SK-N-SH treated with all-trans-retinoic acid at 6 μM for 48 hours (cell line): ENCODE measurements around the gene AKAP6.

Experiments used
- ATAC-seq: fragments of 200-7000 bp; cut with Tn5 transposase; 3 replicates; pipeline ENCODE4 v1.9.1; 2020; ENCODE audit warnings: mild to moderate bottlenecking, moderate library complexity
- ARNTL ChIP-seq: fragments of 450-650 bp; formaldehyde crosslinking; IDR thresholded peaks from 2 replicates; pipeline ENCODE4 v1.5.0; 2020; ENCODE audit warnings: low read depth, mild to moderate bottlenecking, moderate library complexity, borderline replicate concordance
- BACH2 ChIP-seq: fragments of 250-450 bp; sonication (Bioruptor Pico); IDR thresholded peaks from 2 replicates; pipeline ENCODE4 v1.9.0; 2021; ENCODE audit warnings: mild to moderate bottlenecking, borderline replicate concordance
- CREB5 ChIP-seq: fragments of 250-450 bp; sonication (Bioruptor Pico); IDR thresholded peaks from 2 replicates; pipeline ENCODE4 v1.5.1; 2020; ENCODE audit warnings: low read depth, mild to moderate bottlenecking, moderate library complexity
- CSDC2 ChIP-seq: fragments of 250-450 bp; sonication (Bioruptor Pico); IDR thresholded peaks from 2 replicates; pipeline ENCODE4 v1.5.0; 2020; ENCODE audit warnings: mild to moderate bottlenecking, moderate library complexity
- CSRNP3 ChIP-seq: fragments of 250-450 bp; sonication (Bioruptor Pico); IDR thresholded peaks from 2 replicates; pipeline ENCODE4 v1.5.1; 2021; ENCODE audit warnings: mild to moderate bottlenecking, moderate library complexity
- ESRRG ChIP-seq: fragments of 250-450 bp; sonication (Bioruptor Pico); IDR thresholded peaks from 2 replicates; pipeline ENCODE4 v1.6.1; 2021; ENCODE audit warnings: mild to moderate bottlenecking
- GLIS3 ChIP-seq: fragments of 250-450 bp; sonication (Bioruptor Pico); IDR thresholded peaks from 2 replicates; pipeline ENCODE4 v1.5.0; 2020; ENCODE audit warnings: mild to moderate bottlenecking, moderate library complexity
- ISL1 ChIP-seq: fragments of 250-450 bp; sonication (Bioruptor Pico); IDR thresholded peaks from 2 replicates; pipeline ENCODE4 v2.1.2; 2022; ENCODE audit warnings: mild to moderate bottlenecking, moderate library complexity
- OSR1 ChIP-seq: fragments of 250-450 bp; sonication (Bioruptor Pico); IDR thresholded peaks from 2 replicates; pipeline ENCODE4 v1.8.0; 2022; ENCODE audit warnings: moderate library complexity, mild to moderate bottlenecking, inconsistent platforms
- PPARA ChIP-seq: fragments of 250-450 bp; sonication (Bioruptor Pico); IDR thresholded peaks from 2 replicates; pipeline ENCODE4 v1.5.0; 2020; ENCODE audit warnings: mild to moderate bottlenecking, borderline replicate concordance
- RARB ChIP-seq: fragments of 250-450 bp; sonication (Bioruptor Pico); IDR thresholded peaks from 2 replicates; pipeline ENCODE4 v1.8.0; 2021; ENCODE audit warnings: mild to moderate bottlenecking, moderate library complexity
- SNAI2 ChIP-seq: fragments of 250-450 bp; sonication (Bioruptor Pico); IDR thresholded peaks from 2 replicates; pipeline ENCODE4 v1.5.0; 2020; ENCODE audit warnings: mild to moderate bottlenecking, moderate library complexity
- TCF4 ChIP-seq: fragments of 250-450 bp; sonication (Bioruptor Pico); IDR thresholded peaks from 2 replicates; pipeline ENCODE4 v1.8.0; 2021; ENCODE audit warnings: mild to moderate bottlenecking, moderate library complexity, borderline replicate concordance
- TOX ChIP-seq: fragments of 250-450 bp; sonication (Bioruptor Pico); IDR thresholded peaks from 2 replicates; pipeline ENCODE4 v1.8.0; 2021; ENCODE audit warnings: mild to moderate bottlenecking, moderate library complexity, borderline replicate concordance
- ZC3H10 ChIP-seq: fragments of 250-450 bp; sonication (Bioruptor Pico); IDR thresholded peaks from 2 replicates; pipeline ENCODE4 v1.5.1; 2021; ENCODE audit warnings: mild to moderate bottlenecking, moderate library complexity
- ZFP30 ChIP-seq: fragments of 450-650 bp; formaldehyde crosslinking; IDR thresholded peaks from 2 replicates; pipeline ENCODE4 v1.5.0; 2022; ENCODE audit warnings: mild to moderate bottlenecking, moderate library complexity
- ZNF8 ChIP-seq: fragments of 450-650 bp; formaldehyde crosslinking; IDR thresholded peaks from 2 replicates; pipeline ENCODE4 v1.5.0; 2020; ENCODE audit warnings: mild to moderate bottlenecking, moderate library complexity
- TF ChIP-seq, protein P1 (sequence below): fragments of 250-450 bp; sonication (Bioruptor Pico); IDR thresholded peaks from 2 replicates; pipeline ENCODE4 v1.5.0; 2020; ENCODE audit warnings: mild to moderate bottlenecking, moderate library complexity
- TF ChIP-seq, protein P2 (sequence below): fragments of 250-450 bp; sonication (Bioruptor Pico); IDR thresholded peaks from 2 replicates; pipeline ENCODE4 v1.8.0; 2020; ENCODE audit warnings: mild to moderate bottlenecking, moderate library complexity, borderline replicate concordance
- TF ChIP-seq, protein P3 (sequence below): fragments of 250-450 bp; sonication (Bioruptor Pico); IDR thresholded peaks from 2 replicates; pipeline ENCODE4 v1.8.0; 2021; ENCODE audit warnings: low read depth, mild to moderate bottlenecking, moderate library complexity, borderline replicate concordance

The AKAP6 gene

DNA sequence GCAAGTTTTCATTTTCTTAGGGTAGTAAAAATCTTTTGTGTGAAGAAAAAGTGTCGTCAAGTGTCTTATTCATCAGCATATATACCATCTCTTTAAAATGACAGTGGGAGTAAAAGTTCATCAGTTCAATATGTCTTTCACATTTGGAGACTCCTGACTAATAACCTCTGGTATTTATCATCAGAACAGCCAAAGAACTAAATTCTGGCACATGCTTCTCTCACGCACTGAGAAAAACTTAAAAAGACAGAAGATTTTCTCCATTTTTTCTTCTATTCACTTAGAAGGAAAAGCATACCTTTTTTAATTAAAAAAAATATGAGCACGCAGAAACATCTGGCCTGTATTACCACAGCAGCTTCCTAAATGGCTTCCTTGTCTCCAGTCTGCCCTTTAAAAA, 265.7 kb downstream of the AKAP6 start:
- TF ChIP-seq ZC3H10 (CRISPR knock-in tag): peak; percentile 56; the same call in 1 of the 2 replicates
- TF ChIP-seq, protein P1, sequence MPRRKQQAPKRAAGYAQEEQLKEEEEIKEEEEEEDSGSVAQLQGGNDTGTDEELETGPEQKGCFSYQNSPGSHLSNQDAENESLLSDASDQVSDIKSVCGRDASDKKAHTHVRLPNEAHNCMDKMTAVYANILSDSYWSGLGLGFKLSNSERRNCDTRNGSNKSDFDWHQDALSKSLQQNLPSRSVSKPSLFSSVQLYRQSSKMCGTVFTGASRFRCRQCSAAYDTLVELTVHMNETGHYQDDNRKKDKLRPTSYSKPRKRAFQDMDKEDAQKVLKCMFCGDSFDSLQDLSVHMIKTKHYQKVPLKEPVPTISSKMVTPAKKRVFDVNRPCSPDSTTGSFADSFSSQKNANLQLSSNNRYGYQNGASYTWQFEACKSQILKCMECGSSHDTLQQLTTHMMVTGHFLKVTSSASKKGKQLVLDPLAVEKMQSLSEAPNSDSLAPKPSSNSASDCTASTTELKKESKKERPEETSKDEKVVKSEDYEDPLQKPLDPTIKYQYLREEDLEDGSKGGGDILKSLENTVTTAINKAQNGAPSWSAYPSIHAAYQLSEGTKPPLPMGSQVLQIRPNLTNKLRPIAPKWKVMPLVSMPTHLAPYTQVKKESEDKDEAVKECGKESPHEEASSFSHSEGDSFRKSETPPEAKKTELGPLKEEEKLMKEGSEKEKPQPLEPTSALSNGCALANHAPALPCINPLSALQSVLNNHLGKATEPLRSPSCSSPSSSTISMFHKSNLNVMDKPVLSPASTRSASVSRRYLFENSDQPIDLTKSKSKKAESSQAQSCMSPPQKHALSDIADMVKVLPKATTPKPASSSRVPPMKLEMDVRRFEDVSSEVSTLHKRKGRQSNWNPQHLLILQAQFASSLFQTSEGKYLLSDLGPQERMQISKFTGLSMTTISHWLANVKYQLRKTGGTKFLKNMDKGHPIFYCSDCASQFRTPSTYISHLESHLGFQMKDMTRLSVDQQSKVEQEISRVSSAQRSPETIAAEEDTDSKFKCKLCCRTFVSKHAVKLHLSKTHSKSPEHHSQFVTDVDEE (CRISPR knock-in tag): no peak
- TF ChIP-seq, all 23 proteins: peak for 1
- peak; percentile 55 for ATAC-seq

DNA sequence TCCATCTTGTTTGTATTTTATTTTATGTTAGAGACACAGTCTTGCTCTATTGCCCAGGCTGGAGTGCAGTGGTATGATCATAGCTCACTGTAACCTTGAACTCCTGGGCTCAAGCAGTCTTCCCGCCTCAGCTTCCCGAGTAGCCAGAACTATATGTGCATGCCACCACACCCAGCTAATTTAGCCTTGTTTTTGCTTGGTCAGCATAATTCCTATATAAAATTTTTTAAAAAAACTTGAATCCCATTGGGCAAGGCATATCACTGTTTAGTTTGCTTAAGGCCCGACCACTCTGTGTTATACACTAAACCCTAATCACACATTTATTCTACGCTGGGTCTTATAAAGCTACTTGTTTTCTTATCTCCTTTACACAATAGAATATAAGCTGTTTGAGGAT, 266.4 kb downstream of the AKAP6 start:
- no peak for TF ChIP-seq ISL1 (CRISPR knock-in tag)
- no peak for TF ChIP-seq ZFP30 (CRISPR knock-in tag)
- TF ChIP-seq, protein P2, sequence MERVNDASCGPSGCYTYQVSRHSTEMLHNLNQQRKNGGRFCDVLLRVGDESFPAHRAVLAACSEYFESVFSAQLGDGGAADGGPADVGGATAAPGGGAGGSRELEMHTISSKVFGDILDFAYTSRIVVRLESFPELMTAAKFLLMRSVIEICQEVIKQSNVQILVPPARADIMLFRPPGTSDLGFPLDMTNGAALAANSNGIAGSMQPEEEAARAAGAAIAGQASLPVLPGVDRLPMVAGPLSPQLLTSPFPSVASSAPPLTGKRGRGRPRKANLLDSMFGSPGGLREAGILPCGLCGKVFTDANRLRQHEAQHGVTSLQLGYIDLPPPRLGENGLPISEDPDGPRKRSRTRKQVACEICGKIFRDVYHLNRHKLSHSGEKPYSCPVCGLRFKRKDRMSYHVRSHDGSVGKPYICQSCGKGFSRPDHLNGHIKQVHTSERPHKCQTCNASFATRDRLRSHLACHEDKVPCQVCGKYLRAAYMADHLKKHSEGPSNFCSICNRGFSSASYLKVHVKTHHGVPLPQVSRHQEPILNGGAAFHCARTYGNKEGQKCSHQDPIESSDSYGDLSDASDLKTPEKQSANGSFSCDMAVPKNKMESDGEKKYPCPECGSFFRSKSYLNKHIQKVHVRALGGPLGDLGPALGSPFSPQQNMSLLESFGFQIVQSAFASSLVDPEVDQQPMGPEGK (CRISPR knock-in tag): no peak
- no peak for TF ChIP-seq CSRNP3 (CRISPR knock-in tag)
- ATAC-seq: no peak

GRCh38 chr14:32596390-32596789, 267.3 kb downstream of the AKAP6 start:
- ATAC-seq: no peak
- TF ChIP-seq, protein P2 (CRISPR knock-in tag): no peak
- TF ChIP-seq ESRRG (CRISPR knock-in tag) (no peak), ARNTL (CRISPR knock-in tag) (no peak), ZNF8 (CRISPR knock-in tag) (no peak), OSR1 (CRISPR knock-in tag) (no peak), CSRNP3 (CRISPR knock-in tag) (no peak), BACH2 (CRISPR knock-in tag) (no peak), PPARA (CRISPR knock-in tag) (no peak)

DNA sequence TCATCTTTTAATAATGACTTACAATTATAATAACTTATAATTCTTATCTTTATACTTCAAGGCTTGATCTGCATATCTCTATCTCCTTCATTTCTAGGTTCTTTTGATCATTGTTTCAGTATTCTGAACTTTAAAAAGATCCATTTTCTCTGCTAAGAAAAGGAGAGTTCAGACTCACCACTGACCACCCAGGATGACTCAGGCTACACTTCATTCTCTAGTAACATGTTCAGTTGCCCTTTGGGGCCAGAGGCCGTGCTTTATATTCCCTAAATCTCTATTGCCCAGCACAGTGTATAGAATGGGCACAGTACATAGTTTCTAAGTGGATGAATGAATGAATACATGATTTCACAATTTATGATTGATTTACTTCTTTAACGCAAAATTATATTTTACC, 268.7 kb downstream of the AKAP6 start:
- no peak for ATAC-seq
- TF ChIP-seq SNAI2 (CRISPR knock-in tag): no peak
- TF ChIP-seq TOX (CRISPR knock-in tag): no peak
- TF ChIP-seq PPARA (CRISPR knock-in tag): no peak
- TF ChIP-seq ESRRG (CRISPR knock-in tag): no peak
- TF ChIP-seq CSDC2: no peak
- TF ChIP-seq, protein P1 (CRISPR knock-in tag): no peak
- no peak for TF ChIP-seq RARB
- TF ChIP-seq GLIS3 (CRISPR knock-in tag): no peak
- no peak for TF ChIP-seq ZNF8 (CRISPR knock-in tag)
- no peak for TF ChIP-seq ARNTL (CRISPR knock-in tag)
- TF ChIP-seq, protein P3, sequence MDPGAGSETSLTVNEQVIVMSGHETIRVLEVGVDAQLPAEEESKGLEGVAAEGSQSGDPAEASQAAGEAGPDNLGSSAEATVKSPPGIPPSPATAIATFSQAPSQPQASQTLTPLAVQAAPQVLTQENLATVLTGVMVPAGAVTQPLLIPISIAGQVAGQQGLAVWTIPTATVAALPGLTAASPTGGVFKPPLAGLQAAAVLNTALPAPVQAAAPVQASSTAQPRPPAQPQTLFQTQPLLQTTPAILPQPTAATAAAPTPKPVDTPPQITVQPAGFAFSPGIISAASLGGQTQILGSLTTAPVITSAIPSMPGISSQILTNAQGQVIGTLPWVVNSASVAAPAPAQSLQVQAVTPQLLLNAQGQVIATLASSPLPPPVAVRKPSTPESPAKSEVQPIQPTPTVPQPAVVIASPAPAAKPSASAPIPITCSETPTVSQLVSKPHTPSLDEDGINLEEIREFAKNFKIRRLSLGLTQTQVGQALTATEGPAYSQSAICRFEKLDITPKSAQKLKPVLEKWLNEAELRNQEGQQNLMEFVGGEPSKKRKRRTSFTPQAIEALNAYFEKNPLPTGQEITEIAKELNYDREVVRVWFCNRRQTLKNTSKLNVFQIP: no peak
- TF ChIP-seq ZC3H10 (CRISPR knock-in tag): no peak
- TF ChIP-seq CREB5: no peak
- TF ChIP-seq TCF4 (CRISPR knock-in tag): no peak
